Ishikawa (cell line): ENCODE data around the gene PCMTD2.

ENCODE experiments used
- CREB1 ChIP-seq: IDR thresholded peaks from 2 replicates; pipeline ENCODE4 v1.6.1; 2012; ENCODE audit warnings: low read depth
- EGR1 ChIP-seq: IDR thresholded peaks from 2 replicates; pipeline ENCODE4 v1.6.1; 2012
- EP300 ChIP-seq: IDR thresholded peaks from 2 replicates; pipeline ENCODE4 v1.6.1; 2012; ENCODE audit warnings: borderline replicate concordance
- RAD21 ChIP-seq: IDR thresholded peaks from 2 replicates; pipeline ENCODE4 v1.6.1; 2012; ENCODE audit warnings: low read depth
- TAF1 ChIP-seq: IDR thresholded peaks from 2 replicates; pipeline ENCODE4 v1.6.1; 2012; ENCODE audit warnings: low read depth, mild to moderate bottlenecking
- TCF12 ChIP-seq: IDR thresholded peaks from 2 replicates; pipeline ENCODE4 v1.6.1; 2012; ENCODE audit warnings: low read depth
- YY1 ChIP-seq: IDR thresholded peaks from 2 replicates; pipeline ENCODE4 v1.6.1; 2012; ENCODE audit warnings: low read depth
- TF ChIP-seq, protein P1 (sequence below): IDR thresholded peaks from 2 replicates; pipeline ENCODE4 v1.6.1; 2012
- TF ChIP-seq, protein P2 (sequence below): IDR thresholded peaks from 2 replicates; pipeline ENCODE4 v1.6.1; 2012; ENCODE audit warnings: low read depth, mild to moderate bottlenecking
- TF ChIP-seq, protein P3 (sequence below): IDR thresholded peaks from 2 replicates; pipeline ENCODE4 v1.6.1; 2012

DNA sequence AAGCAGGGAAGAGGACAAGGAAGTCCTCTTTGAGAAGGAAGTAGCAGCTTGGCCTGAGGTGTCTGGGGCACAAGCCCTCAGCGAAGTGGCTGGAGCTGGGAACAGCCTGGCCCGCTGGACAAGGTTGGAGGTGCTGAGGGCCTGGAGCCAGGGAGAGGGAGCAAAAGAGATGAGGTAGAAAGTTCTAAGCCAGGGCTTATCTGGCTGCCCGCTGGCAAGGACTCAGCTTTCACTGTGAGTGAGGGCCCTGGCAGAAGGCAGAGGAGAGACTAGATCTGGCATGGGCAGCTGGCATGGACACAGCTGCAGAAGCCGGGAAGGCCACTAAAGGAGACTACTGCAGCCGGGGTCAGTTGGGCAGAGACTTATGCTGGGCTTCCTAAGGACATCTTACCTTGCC lies 21.8 kb upstream of the PCMTD2 start:
- TF ChIP-seq YY1: no peak
- TF ChIP-seq, protein P1, sequence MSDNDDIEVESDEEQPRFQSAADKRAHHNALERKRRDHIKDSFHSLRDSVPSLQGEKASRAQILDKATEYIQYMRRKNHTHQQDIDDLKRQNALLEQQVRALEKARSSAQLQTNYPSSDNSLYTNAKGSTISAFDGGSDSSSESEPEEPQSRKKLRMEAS: no peak
- TF ChIP-seq EGR1: no peak
- TF ChIP-seq RAD21: no peak
- TF ChIP-seq TAF1: no peak
- no peak for TF ChIP-seq TCF12
- TF ChIP-seq, protein P2, sequence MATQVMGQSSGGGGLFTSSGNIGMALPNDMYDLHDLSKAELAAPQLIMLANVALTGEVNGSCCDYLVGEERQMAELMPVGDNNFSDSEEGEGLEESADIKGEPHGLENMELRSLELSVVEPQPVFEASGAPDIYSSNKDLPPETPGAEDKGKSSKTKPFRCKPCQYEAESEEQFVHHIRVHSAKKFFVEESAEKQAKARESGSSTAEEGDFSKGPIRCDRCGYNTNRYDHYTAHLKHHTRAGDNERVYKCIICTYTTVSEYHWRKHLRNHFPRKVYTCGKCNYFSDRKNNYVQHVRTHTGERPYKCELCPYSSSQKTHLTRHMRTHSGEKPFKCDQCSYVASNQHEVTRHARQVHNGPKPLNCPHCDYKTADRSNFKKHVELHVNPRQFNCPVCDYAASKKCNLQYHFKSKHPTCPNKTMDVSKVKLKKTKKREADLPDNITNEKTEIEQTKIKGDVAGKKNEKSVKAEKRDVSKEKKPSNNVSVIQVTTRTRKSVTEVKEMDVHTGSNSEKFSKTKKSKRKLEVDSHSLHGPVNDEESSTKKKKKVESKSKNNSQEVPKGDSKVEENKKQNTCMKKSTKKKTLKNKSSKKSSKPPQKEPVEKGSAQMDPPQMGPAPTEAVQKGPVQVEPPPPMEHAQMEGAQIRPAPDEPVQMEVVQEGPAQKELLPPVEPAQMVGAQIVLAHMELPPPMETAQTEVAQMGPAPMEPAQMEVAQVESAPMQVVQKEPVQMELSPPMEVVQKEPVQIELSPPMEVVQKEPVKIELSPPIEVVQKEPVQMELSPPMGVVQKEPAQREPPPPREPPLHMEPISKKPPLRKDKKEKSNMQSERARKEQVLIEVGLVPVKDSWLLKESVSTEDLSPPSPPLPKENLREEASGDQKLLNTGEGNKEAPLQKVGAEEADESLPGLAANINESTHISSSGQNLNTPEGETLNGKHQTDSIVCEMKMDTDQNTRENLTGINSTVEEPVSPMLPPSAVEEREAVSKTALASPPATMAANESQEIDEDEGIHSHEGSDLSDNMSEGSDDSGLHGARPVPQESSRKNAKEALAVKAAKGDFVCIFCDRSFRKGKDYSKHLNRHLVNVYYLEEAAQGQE: no peak
- no peak for TF ChIP-seq CREB1
- no peak for TF ChIP-seq EP300
- TF ChIP-seq, protein P3, sequence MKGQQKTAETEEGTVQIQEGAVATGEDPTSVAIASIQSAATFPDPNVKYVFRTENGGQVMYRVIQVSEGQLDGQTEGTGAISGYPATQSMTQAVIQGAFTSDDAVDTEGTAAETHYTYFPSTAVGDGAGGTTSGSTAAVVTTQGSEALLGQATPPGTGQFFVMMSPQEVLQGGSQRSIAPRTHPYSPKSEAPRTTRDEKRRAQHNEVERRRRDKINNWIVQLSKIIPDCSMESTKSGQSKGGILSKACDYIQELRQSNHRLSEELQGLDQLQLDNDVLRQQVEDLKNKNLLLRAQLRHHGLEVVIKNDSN: no peak
